CD4-positive, alpha-beta T cell treated with Interleukin-17A for 1 hour (primary cell): ENCODE measurements around the gene TTLL9.

ENCODE experiments used
- DNase-seq: peaks from one replicate; pipeline ENCODE4 v3.0.0-alpha.2; 2020

The TTLL9 gene

GRCh38 chr20:31859266-31859997 lies 11.0 kb upstream of the TTLL9 start:
- DNase-seq, result no peak

- DNase-seq, result no peak
Observed at GRCh38 chr20:31859998-31860380, 10.4 kb upstream of the TTLL9 start.

- no peak for DNase-seq
Observed at GRCh38 chr20:31860390-31861134, 9.9 kb upstream of the TTLL9 start.

GRCh38 chr20:31861135-31861384 lies 9.4 kb upstream of the TTLL9 start:
- no peak for DNase-seq

- DNase-seq, result peak; percentile 75
Observed at GRCh38 chr20:31861385-31862156, 8.9 kb upstream of the TTLL9 start.

- DNase-seq, result no peak
Observed at GRCh38 chr20:31862157-31862470, 8.3 kb upstream of the TTLL9 start.

- DNase-seq, result no peak
Observed at GRCh38 chr20:31862506-31862905, 7.9 kb upstream of the TTLL9 start.

GRCh38 chr20:31863296-31864085 lies 6.9 kb upstream of the TTLL9 start:
- no peak for DNase-seq

- no peak for DNase-seq
Observed at GRCh38 chr20:31864521-31865400, 5.7 kb upstream of the TTLL9 start.

GRCh38 chr20:31866221-31866620 lies 4.2 kb upstream of the TTLL9 start:
- DNase-seq, result no peak

- no peak for DNase-seq
Observed at GRCh38 chr20:31868853-31869672, 1.4 kb upstream of the TTLL9 start.

GRCh38 chr20:31869673-31869941 lies 827 bp upstream of the TTLL9 start:
- no peak for DNase-seq

- no peak for DNase-seq
Observed at GRCh38 chr20:31870726-31871617, 538 bp downstream of the TTLL9 start.

GRCh38 chr20:31871618-31871954 lies 1.2 kb downstream of the TTLL9 start:
- DNase-seq, result no peak

- DNase-seq, result no peak
Observed at GRCh38 chr20:31872406-31872805, 2.0 kb downstream of the TTLL9 start.

GRCh38 chr20:31875671-31876070 lies 5.2 kb downstream of the TTLL9 start:
- no peak for DNase-seq

- no peak for DNase-seq
Observed at GRCh38 chr20:31877684-31878083, 7.2 kb downstream of the TTLL9 start.

- peak; percentile 86 for DNase-seq
Observed at GRCh38 chr20:31879143-31879987, 8.9 kb downstream of the TTLL9 start.

- DNase-seq, result no peak
Observed at GRCh38 chr20:31881945-31882344, 11.5 kb downstream of the TTLL9 start.

GRCh38 chr20:31883829-31884228 lies 13.4 kb downstream of the TTLL9 start:
- no peak for DNase-seq
